GM18868 (cell line): Measurements from ENCODE around the gene CPSF3.

Experiments used
- ATAC-seq: cut with Tn5 transposase; IDR thresholded peaks from one replicate; pipeline ENCODE4 v1.9.1; 2021; ENCODE audit warnings: mild to moderate bottlenecking, moderate library complexity; ENCODE audit not compliant: unreplicated experiment

The CPSF3 gene

DNA sequence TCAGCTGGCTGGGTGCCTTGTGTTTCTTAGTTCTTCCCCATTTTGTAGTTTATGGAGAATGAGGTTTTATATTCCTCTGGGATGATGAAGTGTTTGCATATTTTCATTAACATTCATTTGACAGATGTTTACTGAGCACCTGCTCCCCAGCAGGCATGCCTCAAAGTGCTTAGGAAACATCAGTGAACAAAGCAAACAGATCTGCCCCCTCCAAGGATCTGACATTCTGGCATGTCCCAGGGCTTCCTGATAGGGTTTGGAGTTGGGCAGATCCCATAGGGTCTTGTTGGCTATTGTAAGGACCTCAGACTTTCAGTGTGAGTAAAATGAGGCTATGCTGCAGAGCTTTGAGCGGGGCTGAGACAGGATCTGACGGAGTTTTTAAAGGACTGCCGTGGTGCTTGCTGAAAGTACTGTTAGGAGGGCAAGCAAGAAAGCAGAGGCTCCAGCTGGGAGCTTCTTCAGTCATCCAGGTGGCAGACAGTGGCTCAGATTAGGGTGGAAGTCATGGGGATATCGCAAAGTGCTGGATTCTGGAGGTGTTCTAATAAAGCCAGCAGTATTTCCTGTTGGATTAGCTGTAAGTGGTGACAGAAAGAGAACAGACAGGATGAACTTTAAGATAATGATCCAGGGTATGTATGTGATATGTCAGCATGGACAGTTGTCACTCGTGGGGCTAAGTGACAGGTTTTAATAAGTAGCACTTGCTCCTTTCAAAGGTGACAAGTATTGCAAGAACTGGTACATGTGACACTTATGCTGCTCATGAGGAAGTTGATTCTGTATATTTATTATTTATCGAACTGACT, 39.6 kb downstream of the CPSF3 start:
- ATAC-seq: no peak

DNA sequence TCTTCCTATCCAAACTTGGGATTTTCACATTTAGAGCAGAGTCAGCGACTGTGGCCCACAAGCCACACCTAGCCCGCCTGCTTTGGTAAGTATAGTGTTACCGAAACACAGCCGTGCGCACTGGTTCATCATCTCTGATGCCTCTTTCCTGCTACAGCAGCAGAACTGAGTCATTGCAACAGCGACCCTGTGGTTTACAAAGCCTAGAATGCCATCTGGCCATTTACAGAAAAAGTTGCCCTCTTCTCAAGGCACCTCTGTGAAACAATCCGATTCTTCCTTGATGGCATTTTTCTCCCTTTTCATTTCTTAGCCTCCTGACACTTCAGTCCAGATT, 40.2 kb downstream of the CPSF3 start:
- ATAC-seq: no peak

DNA sequence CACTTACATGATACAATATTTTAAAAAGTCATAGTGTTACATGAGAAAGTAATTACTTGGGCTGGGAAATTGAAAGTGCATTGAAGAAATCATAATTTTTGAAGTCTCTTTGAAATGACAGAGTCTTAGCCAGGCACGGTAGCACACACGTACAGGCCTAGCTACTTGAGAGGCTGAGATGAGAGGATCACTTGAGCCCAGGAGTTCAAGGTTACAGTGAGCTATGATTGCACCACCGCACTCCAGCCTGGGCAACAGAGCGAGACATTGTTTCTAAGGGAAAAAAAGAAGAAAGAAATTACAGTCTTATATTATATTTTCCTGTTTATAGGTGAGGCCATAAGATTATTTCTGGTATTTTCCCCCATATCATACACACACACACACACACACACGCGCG, 41.7 kb downstream of the CPSF3 start:
- no peak for ATAC-seq

DNA sequence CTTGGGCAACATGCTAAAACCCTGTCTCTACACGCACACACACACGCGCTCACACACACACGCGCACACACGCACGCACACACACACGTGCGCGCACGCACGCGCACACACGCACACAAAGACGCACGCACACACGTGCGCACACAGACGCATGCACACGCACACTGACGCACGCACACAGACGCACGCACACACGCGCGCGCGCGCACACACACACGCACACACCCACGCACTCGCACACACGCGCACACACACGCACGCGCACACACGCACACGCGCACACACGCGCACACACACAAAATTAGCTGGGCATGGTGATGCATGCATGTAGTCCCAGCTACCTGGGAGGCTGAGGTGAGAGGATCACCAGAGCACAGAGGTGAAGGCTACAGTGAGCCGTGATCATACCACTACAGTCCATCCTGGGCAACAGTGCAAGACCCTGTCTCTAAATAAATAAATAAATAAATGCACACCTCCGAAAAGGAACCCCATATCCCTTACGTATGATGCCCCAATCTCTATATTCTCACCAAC, 42.8 kb downstream of the CPSF3 start:
- no peak for ATAC-seq

GRCh38 chr2:9467687-9468086, 44.2 kb downstream of the CPSF3 start:
- no peak for ATAC-seq

DNA sequence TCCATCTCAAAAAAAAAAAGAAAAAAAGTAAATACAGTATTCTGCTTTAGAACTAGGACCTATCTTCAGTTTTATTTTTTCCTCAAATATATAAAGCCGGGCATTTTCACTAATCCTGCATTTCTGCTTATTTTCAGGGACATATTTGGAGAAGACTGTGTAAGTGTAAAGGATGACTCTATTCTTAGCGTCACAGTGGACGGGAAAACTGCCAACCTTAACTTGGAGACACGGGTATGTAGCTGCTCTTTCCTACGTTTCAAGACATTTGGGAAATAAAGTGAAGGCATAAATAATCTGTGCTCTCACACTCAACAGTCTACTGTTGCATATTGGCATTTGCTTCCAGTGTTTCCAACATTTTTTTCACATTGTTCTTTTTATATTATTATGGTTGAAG, 47.8 kb downstream of the CPSF3 start:
- ATAC-seq: no peak

GRCh38 chr2:9472511-9472910, 49.1 kb downstream of the CPSF3 start:
- no peak for ATAC-seq

- no peak for ATAC-seq
These were observed 50.0 kb downstream of the CPSF3 start for GRCh38 chr2:9473308-9473984.

GRCh38 chr2:9473985-9474360, 50.5 kb downstream of the CPSF3 start:
- ATAC-seq: no peak

GRCh38 chr2:9474361-9475057, 51.1 kb downstream of the CPSF3 start, which contains the start of gene IAH1:
TSS of gene IAH1 (plus strand) at chr2:9474551. CDS start at chr2:9474567, 16 bp downstream.
- peak; percentile 83 for ATAC-seq

- ATAC-seq: no peak
These were observed 54.5 kb downstream of the CPSF3 start for GRCh38 chr2:9477914-9478313.

DNA sequence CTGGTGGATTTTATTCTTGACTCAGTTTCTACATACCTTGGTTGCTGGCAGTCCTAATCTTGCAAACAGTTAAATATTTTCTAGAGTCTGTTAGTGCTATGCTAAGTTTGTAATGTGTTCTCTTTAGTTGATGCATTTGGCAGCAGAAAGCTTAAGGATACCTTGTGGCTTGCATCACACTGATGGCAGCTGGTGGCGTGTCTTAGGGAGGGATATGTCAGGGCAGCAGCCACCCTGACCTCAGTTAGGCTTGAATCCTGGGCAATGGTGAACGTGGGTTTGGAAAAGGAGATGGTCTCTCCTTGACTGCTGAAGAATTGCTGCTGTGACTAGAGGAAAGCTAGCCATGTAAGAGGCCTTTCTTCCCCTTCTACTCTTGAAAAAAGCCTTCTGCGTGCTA, 55.1 kb downstream of the CPSF3 start:
- no peak for ATAC-seq

GRCh38 chr2:9480157-9480556, 56.7 kb downstream of the CPSF3 start:
- no peak for ATAC-seq

GRCh38 chr2:9483107-9483506, 59.7 kb downstream of the CPSF3 start:
- no peak for ATAC-seq

DNA sequence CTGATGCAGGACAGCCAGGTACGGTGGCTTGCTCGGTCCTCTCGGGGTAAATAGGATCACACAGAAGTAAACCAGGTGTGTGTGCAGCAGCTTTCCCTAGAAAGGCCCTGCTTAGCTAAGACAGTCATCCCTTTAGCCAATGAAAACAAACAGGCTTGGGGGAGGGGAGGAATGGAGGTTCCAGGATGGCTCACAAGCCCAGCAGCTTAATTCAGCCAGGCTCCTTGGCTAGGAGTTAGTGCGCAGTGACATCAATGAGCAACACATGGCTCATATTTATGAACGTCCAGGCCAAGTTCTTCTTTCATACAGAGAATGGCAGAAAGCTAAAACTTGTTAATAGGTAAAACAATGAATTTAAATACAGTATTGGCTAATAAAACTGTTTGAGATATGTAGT, 61.1 kb downstream of the CPSF3 start:
- no peak for ATAC-seq

GRCh38 chr2:9488583-9489547, 65.4 kb downstream of the CPSF3 start:
- no peak for ATAC-seq

- no peak for ATAC-seq
These were observed 67.3 kb downstream of the CPSF3 start for GRCh38 chr2:9490789-9491188.

- ATAC-seq: no peak
These were observed 69.5 kb downstream of the CPSF3 start for GRCh38 chr2:9492927-9493326.

DNA sequence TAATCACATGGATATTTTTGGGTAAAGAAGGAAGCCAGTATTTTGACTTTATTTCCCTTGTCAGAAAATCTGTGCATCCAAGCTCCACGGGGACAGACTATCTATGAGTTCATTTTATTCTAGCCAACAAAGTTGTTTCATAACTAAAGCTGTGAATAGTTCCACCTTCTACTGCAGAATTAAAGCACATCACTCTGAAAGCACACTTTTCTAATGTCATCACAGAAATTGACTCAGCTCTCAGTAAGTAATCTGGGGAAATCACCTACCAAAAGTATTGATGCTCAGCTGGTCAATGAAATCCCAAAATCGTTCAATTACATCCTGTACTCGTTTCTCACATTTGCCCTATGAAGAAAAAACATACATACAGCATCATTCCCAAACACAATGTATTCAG, 70.0 kb downstream of the CPSF3 start:
- ATAC-seq: no peak

GRCh38 chr2:9494081-9494480, 70.6 kb downstream of the CPSF3 start:
- ATAC-seq: no peak

DNA sequence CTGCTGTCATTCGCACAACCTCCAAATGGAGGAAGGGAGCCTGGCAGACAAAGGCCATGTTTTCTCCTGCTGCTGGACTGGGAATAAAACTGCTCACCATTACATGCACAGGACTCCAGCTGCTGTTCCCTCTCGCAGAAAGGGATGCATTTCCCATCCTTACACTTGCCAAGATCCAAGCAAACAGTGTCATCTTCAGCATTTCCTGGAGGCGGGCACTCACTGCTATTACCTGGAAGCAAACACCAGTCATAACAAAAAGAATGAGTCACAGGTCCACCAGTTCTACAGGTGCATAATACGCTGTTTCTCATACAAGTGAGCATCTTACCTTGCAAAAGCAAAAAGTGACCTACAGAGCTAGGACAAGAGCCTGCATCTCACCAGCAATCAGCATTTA, 73.6 kb downstream of the CPSF3 start:
- ATAC-seq: no peak
